Right lobe of liver (tissue), 4 donors: ENCODE results near the gene BPTF.

Experiments used
- POLR2A ChIP-seq: fragments of 450-650 bp; IDR thresholded peaks from one replicate; pipeline ENCODE4 v1.6.1; 2017; ENCODE audit warnings: antibody characterized with exemption, mild to moderate bottlenecking
- TF ChIP-seq, protein P1 (sequence below), 4 donors: fragments of 200-600 bp in 3 of 4; fragments of 450-650 bp in 1 of 4; IDR thresholded peaks; one replicate each; pipeline versions ENCODE4 v1.5.1 to v1.8.0; 2016 to 2022; ENCODE audit warnings: antibody characterized with exemption in 4 of 4, mild to moderate bottlenecking in 2 of 4
- donor health status: DM: no; HTN: no; CAD: no.
- donor health status: DM: no; HTN: no; CAD: no.
- donor health status: DM: no; HTN: yes; CAD: no.

- TF ChIP-seq POLR2A = no peak
- TF ChIP-seq, protein P1, sequence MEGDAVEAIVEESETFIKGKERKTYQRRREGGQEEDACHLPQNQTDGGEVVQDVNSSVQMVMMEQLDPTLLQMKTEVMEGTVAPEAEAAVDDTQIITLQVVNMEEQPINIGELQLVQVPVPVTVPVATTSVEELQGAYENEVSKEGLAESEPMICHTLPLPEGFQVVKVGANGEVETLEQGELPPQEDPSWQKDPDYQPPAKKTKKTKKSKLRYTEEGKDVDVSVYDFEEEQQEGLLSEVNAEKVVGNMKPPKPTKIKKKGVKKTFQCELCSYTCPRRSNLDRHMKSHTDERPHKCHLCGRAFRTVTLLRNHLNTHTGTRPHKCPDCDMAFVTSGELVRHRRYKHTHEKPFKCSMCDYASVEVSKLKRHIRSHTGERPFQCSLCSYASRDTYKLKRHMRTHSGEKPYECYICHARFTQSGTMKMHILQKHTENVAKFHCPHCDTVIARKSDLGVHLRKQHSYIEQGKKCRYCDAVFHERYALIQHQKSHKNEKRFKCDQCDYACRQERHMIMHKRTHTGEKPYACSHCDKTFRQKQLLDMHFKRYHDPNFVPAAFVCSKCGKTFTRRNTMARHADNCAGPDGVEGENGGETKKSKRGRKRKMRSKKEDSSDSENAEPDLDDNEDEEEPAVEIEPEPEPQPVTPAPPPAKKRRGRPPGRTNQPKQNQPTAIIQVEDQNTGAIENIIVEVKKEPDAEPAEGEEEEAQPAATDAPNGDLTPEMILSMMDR (IDR thresholded peaks at IDR 0.05) = no peak
Observed at GRCh38 chr17:67992548-67993152, 167.3 kb downstream of the BPTF start.
